Measurements from ENCODE around the gene PFKL.

DNA sequence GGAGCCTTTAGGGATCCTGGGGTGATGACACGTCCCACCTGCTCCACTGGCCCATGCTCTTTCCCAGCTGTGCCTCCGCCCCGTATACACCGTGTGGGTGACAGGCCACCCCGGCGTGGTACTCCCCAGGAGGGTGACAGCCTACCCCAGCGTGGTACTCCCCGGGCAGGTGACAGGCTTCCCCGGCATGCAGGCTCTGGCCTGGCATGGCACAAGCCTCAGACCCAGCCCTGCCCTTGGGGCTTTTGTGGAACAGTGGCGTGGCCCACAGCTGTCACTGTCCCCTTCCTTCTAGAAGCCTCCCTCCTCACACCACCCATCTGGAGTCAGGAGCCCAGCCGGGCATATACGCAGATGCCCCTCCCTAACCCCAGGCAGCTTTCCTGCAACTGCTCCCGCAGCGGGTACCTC is 4.7 kb upstream of the PFKL start:
- TF ChIP-seq POLR2AphosphoS5 (IDR thresholded peaks at IDR 0.05; ENCODE audit: borderline replicate concordance, low read depth, low read length) = no peak
- TF ChIP-seq EZH2 (IDR thresholded peaks at IDR 0.05) = no peak
